Measurements from ENCODE around the gene DDX54.

Gene DDX54

GRCh38 chr12:113185180-113186032 is at the start of gene DDX54, which contains the start of gene RITA1:
DDX54 (minus strand) TSS chr12:113185478; CDS start chr12:113185451, 27 bp downstream.
RITA1 (plus strand) TSS chr12:113185721; CDS start chr12:113186747, 1,026 bp downstream.
- Histone ChIP-seq H3K9me2 (replicated peaks; ENCODE audit: low read depth, low read length) (no peaks in the 10 kb centered on the region), H3K9me3 (ENCODE audit: insufficient read depth, low read depth, low read length) (no peaks in the 10 kb centered on the region), H3K4me3 (ENCODE audit: low read length, poor library complexity, severe bottlenecking) (peak within 1 kb of the TSS; percentile 73), H2AFZ (ENCODE audit: low read length) (peak within 1 kb of the TSS; percentile 85), H3K4me1 (ENCODE audit: insufficient read depth, low read length, poor library complexity, severe bottlenecking) (peaks cover 34% of the 10 kb centered on the region), H3K79me2 (ENCODE audit: insufficient read depth, low read length) (peaks cover 68% of the 10 kb centered on the region), H4K20me1 (ENCODE audit: insufficient read depth, low read length, poor library complexity, severe bottlenecking) (peaks cover 48% of the 10 kb centered on the region), H3K36me3 (ENCODE audit: insufficient read depth, low read length) (peaks cover 6% of the 10 kb centered on the region; the same call in 1 of the 2 replicates), H3F3A (ENCODE audit: low read depth) (no peaks in the 10 kb centered on the region), H3K27me3 (ENCODE audit: insufficient read depth, low read length, poor library complexity, severe bottlenecking) (no peaks in the 10 kb centered on the region), H3K4me2 (ENCODE audit: low read depth, low read length, poor library complexity, severe bottlenecking) (peak within 1 kb of the TSS; percentile 96), H3K9ac (ENCODE audit: low read depth, low read length, poor library complexity, severe bottlenecking) (peak within 1 kb of the TSS; percentile 89)
- TF ChIP-seq, protein P1, sequence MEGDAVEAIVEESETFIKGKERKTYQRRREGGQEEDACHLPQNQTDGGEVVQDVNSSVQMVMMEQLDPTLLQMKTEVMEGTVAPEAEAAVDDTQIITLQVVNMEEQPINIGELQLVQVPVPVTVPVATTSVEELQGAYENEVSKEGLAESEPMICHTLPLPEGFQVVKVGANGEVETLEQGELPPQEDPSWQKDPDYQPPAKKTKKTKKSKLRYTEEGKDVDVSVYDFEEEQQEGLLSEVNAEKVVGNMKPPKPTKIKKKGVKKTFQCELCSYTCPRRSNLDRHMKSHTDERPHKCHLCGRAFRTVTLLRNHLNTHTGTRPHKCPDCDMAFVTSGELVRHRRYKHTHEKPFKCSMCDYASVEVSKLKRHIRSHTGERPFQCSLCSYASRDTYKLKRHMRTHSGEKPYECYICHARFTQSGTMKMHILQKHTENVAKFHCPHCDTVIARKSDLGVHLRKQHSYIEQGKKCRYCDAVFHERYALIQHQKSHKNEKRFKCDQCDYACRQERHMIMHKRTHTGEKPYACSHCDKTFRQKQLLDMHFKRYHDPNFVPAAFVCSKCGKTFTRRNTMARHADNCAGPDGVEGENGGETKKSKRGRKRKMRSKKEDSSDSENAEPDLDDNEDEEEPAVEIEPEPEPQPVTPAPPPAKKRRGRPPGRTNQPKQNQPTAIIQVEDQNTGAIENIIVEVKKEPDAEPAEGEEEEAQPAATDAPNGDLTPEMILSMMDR (conservative IDR thresholded peaks at IDR 0.05; ENCODE audit: low read length), result no peak
- TF ChIP-seq EZH2phosphoT487 (IDR thresholded peaks at IDR 0.05; ENCODE audit: borderline replicate concordance), result no peak

- Histone ChIP-seq H3K4me3 (ENCODE audit: low read length, poor library complexity, severe bottlenecking) (no peak overlapping the region), H3K4me1 (ENCODE audit: insufficient read depth, low read length, poor library complexity, severe bottlenecking) (peaks cover 10% of the 10 kb centered on the region)
Measured at GRCh38 chr12:113234483-113234882, 49.2 kb upstream of the DDX54 start.

DNA sequence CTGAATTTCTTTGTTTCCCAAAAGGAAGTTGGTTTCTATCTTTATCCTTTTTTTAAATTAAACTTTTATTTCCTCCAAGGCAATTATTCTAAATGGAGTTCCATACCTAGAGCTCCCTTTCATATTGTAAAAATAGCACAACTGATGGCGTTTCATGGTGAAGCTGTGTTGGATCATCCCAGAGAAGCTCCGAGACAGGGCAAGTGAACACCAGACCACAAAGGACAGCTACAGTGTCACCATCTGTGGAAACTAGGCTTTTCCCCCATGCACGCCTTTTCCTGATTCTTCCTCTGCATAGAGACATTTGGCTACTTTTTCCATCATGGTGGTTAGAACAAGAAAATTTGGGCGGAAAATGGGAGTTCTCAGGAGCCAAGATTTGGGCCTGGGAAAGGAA is 48.7 kb upstream of the DDX54 start:
- H3K9me2 ChIP-seq (replicated peaks; ENCODE audit: low read depth, low read length), result no peaks in the 10 kb centered on the region
- H3K9me3 ChIP-seq (ENCODE audit: insufficient read depth, low read depth, low read length), result no peaks in the 10 kb centered on the region
- no peak overlapping the region for H3K4me2 ChIP-seq (ENCODE audit: low read depth, low read length, poor library complexity, severe bottlenecking)
- no peak for TF ChIP-seq EZH2phosphoT487 (IDR thresholded peaks at IDR 0.05; ENCODE audit: borderline replicate concordance)
- TF ChIP-seq, protein P1 (conservative IDR thresholded peaks at IDR 0.05; ENCODE audit: low read length), result no peak
- H4K20me1 ChIP-seq (ENCODE audit: insufficient read depth, low read length, poor library complexity, severe bottlenecking), result no peaks in the 10 kb centered on the region
- no peak overlapping the region for H3K9ac ChIP-seq (ENCODE audit: low read depth, low read length, poor library complexity, severe bottlenecking)
- H3K4me1 ChIP-seq (ENCODE audit: insufficient read depth, low read length, poor library complexity, severe bottlenecking), result peaks cover 14% of the 10 kb centered on the region
- H3F3A ChIP-seq (ENCODE audit: low read depth), result no peaks in the 10 kb centered on the region; the same call in 1 of the 2 replicates
- no peak overlapping the region for H2AFZ ChIP-seq (ENCODE audit: low read length)
- H3K79me2 ChIP-seq (ENCODE audit: insufficient read depth, low read length), result no peaks in the 10 kb centered on the region
- no peaks in the 10 kb centered on the region for H3K36me3 ChIP-seq (ENCODE audit: insufficient read depth, low read length)
- H3K4me3 ChIP-seq (ENCODE audit: low read length, poor library complexity, severe bottlenecking), result no peak overlapping the region
- H3K27me3 ChIP-seq (ENCODE audit: insufficient read depth, low read length, poor library complexity, severe bottlenecking), result no peaks in the 10 kb centered on the region

More at GRCh38 chr12:113234483-113234882, 49.2 kb upstream of the DDX54 start:
- Histone ChIP-seq H4K20me1 (ENCODE audit: insufficient read depth, low read length, poor library complexity, severe bottlenecking) (no peaks in the 10 kb centered on the region), H3K9me2 (replicated peaks; ENCODE audit: low read depth, low read length) (no peaks in the 10 kb centered on the region), H3K9me3 (ENCODE audit: insufficient read depth, low read depth, low read length) (no peaks in the 10 kb centered on the region), H3K79me2 (ENCODE audit: insufficient read depth, low read length) (no peaks in the 10 kb centered on the region), H3K36me3 (ENCODE audit: insufficient read depth, low read length) (no peaks in the 10 kb centered on the region), H3K9ac (ENCODE audit: low read depth, low read length, poor library complexity, severe bottlenecking) (no peak overlapping the region), H3K4me2 (ENCODE audit: low read depth, low read length, poor library complexity, severe bottlenecking) (no peak overlapping the region), H3K27me3 (ENCODE audit: insufficient read depth, low read length, poor library complexity, severe bottlenecking) (no peaks in the 10 kb centered on the region), H3F3A (ENCODE audit: low read depth) (no peaks in the 10 kb centered on the region; the same call in 1 of the 2 replicates), H2AFZ (ENCODE audit: low read length) (no peak overlapping the region)
- TF ChIP-seq, protein P1 (conservative IDR thresholded peaks at IDR 0.05; ENCODE audit: low read length), result no peak
- TF ChIP-seq EZH2phosphoT487 (IDR thresholded peaks at IDR 0.05; ENCODE audit: borderline replicate concordance), result no peak
